NCI-H146 treated with DMSO at 0.1 percent for 48 hours (cell line): ENCODE data around the gene CFAP73.
"Not testable (repeated sequence)": the region's sequence is repeated elsewhere in the genome, so short reads cannot be mapped to it uniquely, and the experiment has no call there.

Experiments
- DNase-seq: peaks from one replicate; lab custom pipeline; 2025; ENCODE audit not compliant: unreplicated experiment; lab: John Stamatoyannopoulos, UW

CFAP73 gene

GRCh38 chr12:113186033-113186365 is 36.5 kb downstream of the CFAP73 start:
- no peak for DNase-seq

DNA sequence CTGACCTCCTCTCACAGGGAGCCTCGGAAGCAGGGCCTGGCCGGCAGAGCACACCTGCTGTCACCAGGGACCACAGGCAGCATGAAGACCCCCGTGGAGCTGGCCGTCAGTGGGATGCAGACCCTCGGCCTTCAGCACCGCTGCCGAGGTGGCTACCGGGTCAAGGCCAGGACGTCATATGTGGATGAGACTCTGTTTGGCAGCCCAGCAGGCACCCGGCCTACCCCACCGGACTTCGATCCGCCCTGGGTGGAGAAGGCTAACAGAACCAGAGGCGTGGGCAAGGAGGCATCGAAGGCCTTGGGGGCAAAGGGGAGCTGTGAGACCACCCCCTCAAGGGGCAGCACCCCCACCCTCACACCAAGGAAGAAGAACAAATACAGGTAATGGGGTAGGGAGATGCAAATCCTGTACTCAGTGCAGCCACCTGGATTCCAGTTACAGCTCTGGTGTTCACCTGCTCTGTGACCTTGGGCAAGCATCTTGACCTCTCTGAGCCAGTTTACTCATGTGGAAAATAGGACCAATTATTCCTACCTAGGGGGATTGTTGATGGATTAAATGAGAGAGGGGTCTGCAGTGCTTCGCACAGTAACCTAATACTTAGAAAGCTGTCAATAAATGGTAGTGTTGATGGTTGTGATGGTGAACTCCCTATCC is 37.3 kb downstream of the CFAP73 start:
- no peak for DNase-seq

GRCh38 chr12:113189361-113189760 is 39.8 kb downstream of the CFAP73 start:
- DNase-seq, result no peak

GRCh38 chr12:113190761-113191160 is 41.2 kb downstream of the CFAP73 start:
- no peak for DNase-seq

DNA sequence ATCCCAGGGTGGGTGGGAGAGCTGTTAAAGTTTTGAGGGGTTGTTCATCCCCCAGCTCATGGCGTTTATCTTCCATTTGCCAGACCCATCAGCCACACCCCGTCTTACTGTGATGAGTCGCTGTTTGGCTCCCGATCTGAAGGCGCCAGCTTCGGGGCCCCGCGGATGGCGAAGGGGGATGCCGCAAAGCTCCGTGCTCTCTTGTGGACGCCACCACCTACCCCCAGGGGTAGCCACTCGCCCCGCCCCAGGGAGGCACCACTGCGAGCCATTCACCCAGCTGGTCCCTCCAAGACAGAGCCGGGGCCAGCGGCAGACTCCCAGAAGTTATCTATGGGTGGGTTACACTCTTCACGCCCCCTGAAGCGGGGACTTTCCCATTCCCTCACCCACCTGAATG is 41.7 kb downstream of the CFAP73 start:
- DNase-seq, result no peak

DNA sequence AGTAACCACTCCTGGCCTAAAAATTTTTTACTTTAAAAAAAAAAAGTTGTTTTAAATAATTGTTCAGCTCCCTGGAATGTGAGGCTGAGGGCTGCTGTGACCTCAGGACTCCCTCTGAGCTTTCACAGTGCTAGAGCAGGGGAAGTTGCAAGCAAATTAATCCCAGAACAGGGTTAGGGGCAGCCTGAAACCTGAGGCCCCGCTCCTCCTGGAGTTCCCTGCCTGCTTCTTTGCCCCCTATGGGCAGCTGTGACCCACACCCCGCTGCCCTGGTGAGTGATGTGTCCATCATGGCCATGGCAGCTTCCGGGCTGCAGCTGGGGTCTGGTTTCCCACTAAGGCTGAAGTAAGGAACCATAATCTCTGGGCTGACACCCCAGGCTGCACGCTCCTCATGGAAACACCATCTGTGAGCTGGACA is 45.5 kb downstream of the CFAP73 start:
- no peak for DNase-seq

GRCh38 chr12:113195598-113195997 is 46.1 kb downstream of the CFAP73 start:
- DNase-seq, result no peak

- DNase-seq, result no peak
Measured at GRCh38 chr12:113196582-113196981, 47.1 kb downstream of the CFAP73 start.

- DNase-seq, result peak; percentile 37
Measured at GRCh38 chr12:113196990-113197389, 47.5 kb downstream of the CFAP73 start.

DNA sequence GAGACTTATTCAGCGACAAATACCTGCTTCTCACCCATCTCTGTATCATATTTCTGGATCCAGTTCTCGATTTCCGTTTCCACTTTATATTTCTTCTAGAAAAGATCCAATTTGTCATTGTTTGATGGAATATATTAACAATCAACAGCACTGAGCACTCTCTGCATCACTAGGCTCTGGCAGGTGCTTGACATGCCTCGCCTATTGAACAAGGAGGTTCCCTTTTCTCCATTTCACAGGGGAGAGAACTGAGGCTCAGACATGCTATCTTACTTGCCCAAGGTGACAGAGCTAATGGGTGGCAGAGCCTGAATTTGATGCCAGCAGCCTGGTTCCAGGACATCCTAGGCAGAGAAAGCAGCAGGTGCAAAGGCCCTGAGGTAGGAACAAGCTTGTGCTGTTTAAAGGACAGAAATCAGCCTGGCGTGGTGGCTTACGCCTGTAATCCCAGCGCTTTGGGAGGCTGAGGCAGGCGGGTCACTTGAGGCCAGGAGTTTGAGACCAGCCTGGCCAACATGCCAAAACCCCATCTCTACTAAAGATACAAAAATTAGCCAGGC is 48.1 kb downstream of the CFAP73 start:
- no peak for DNase-seq

GRCh38 chr12:113198296-113198695 is 48.8 kb downstream of the CFAP73 start:
- no peak for DNase-seq

DNA sequence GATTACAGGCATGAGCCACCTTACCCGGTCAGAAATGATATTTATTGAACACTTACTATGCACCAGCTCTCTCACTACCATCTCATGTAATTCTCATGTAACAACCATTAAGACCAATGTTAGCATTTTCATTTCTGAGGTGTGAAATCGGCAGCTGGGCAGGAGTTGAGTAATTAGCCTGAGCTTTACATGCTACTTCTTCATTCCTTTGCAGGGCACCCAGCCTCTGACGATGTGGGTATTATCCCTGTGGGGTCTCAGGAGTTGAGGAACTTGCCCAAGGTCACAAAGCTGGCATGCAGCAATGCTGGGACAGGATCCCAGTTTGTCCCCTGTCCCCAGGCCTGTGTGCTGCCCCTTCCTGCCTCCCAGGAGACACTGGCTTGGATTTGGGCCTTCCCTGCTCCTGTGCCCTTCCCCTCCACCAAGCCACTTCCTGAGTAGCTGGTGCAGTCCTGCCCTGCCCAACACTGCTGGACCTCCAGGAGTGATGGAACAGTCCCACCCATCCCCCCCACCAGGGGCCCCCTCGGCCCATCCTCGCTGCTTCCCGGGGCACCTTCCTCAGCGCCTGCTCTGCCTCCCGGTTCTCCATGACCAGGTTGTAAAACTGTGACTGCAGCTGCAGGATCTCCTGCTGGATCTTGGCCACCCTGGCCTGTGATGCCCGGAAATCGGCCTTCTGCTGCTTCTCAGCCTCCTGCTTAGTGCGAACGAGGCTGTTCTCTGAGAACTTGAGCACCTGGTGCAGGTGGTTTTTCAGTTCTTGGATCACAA is 50.7 kb downstream of the CFAP73 start:
- DNase-seq, result no peak

- DNase-seq, result no peak
Measured at GRCh38 chr12:113201187-113202177, 52.0 kb downstream of the CFAP73 start.

- DNase-seq, result no peak
Measured at GRCh38 chr12:113202300-113203075, 53.0 kb downstream of the CFAP73 start.

- DNase-seq, result no peak
Measured at GRCh38 chr12:113203852-113204760, 54.6 kb downstream of the CFAP73 start.

- no peak for DNase-seq
Measured at GRCh38 chr12:113204804-113205203, 55.3 kb downstream of the CFAP73 start.

- DNase-seq, result not testable (repeated sequence)
Measured at GRCh38 chr12:113206802-113207201, 57.3 kb downstream of the CFAP73 start.

DNA sequence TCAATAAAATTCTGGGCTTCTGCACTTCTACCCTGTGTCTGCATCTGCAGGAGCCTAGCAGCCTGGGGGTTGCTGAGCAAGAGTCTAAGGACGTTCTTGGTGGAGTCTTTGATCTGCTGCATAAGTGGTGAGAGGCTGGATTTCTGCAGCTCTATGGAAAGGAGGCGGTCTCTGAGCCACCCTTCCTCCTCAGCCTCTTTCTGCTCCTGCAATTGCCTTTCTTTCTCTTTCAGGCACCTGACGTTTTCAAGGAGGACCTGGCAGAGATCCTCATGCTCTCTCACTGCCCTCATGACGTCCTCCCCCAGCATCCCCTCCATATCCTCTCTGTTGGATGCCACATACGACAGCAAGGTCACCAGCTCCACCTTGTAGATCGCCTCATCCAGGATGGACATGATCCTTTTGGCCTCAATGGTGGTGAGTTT is 58.1 kb downstream of the CFAP73 start:
- DNase-seq, result no peak
